ENCODE data around the gene GALNT18.

DNA sequence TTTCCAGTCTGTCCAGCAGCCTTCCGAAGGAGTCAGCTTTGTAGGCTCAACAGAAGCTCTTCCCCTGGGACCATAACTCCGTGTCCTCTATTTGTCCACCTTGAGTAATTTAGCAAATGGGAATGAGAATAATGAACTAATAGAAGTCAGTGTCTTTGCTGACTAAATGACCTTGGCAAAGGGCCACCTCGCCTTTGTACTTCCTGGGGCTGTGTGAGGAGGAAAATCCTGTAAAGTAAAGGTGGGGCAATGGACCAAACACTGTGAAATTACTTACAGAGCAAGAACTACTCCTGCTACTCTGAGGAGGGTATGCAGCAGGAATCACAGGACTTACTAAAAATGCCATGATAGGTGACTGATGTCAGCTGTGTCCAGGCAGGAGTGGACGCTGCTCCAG is 232.6 kb downstream of the GALNT18 start:
- TF ChIP-seq JUND (IDR thresholded peaks at IDR 0.05) (no peak), NR2F2 (IDR thresholded peaks at IDR 0.05) (no peak), YY1 (IDR thresholded peaks at IDR 0.05) (no peak), RAD21 (IDR thresholded peaks at IDR 0.05) (no peak), EGR1 (IDR thresholded peaks at IDR 0.05; ENCODE audit: low read depth in 2 of 2) (no peak), GABPA (IDR thresholded peaks at IDR 0.05 in 1 of 2, conservative IDR thresholded peaks at IDR 0.05 in 1 of 2) (no peak), HNF4G (IDR thresholded peaks at IDR 0.05) (no peak), TAF1 (conservative IDR thresholded peaks at IDR 0.05) (no peak), ZBTB33 (IDR thresholded peaks at IDR 0.05) (no peak), RXRA (IDR thresholded peaks at IDR 0.05) (no peak)
- TF ChIP-seq, protein P1, sequence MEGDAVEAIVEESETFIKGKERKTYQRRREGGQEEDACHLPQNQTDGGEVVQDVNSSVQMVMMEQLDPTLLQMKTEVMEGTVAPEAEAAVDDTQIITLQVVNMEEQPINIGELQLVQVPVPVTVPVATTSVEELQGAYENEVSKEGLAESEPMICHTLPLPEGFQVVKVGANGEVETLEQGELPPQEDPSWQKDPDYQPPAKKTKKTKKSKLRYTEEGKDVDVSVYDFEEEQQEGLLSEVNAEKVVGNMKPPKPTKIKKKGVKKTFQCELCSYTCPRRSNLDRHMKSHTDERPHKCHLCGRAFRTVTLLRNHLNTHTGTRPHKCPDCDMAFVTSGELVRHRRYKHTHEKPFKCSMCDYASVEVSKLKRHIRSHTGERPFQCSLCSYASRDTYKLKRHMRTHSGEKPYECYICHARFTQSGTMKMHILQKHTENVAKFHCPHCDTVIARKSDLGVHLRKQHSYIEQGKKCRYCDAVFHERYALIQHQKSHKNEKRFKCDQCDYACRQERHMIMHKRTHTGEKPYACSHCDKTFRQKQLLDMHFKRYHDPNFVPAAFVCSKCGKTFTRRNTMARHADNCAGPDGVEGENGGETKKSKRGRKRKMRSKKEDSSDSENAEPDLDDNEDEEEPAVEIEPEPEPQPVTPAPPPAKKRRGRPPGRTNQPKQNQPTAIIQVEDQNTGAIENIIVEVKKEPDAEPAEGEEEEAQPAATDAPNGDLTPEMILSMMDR (IDR thresholded peaks at IDR 0.05; ENCODE audit: low read depth, low read length, missing input control), result no peak
- TF ChIP-seq, protein P2, sequence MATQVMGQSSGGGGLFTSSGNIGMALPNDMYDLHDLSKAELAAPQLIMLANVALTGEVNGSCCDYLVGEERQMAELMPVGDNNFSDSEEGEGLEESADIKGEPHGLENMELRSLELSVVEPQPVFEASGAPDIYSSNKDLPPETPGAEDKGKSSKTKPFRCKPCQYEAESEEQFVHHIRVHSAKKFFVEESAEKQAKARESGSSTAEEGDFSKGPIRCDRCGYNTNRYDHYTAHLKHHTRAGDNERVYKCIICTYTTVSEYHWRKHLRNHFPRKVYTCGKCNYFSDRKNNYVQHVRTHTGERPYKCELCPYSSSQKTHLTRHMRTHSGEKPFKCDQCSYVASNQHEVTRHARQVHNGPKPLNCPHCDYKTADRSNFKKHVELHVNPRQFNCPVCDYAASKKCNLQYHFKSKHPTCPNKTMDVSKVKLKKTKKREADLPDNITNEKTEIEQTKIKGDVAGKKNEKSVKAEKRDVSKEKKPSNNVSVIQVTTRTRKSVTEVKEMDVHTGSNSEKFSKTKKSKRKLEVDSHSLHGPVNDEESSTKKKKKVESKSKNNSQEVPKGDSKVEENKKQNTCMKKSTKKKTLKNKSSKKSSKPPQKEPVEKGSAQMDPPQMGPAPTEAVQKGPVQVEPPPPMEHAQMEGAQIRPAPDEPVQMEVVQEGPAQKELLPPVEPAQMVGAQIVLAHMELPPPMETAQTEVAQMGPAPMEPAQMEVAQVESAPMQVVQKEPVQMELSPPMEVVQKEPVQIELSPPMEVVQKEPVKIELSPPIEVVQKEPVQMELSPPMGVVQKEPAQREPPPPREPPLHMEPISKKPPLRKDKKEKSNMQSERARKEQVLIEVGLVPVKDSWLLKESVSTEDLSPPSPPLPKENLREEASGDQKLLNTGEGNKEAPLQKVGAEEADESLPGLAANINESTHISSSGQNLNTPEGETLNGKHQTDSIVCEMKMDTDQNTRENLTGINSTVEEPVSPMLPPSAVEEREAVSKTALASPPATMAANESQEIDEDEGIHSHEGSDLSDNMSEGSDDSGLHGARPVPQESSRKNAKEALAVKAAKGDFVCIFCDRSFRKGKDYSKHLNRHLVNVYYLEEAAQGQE (IDR thresholded peaks at IDR 0.05), result no peak
- TF ChIP-seq, protein P3, sequence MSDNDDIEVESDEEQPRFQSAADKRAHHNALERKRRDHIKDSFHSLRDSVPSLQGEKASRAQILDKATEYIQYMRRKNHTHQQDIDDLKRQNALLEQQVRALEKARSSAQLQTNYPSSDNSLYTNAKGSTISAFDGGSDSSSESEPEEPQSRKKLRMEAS (IDR thresholded peaks at IDR 0.05), result no peak
- TF ChIP-seq, protein P4, sequence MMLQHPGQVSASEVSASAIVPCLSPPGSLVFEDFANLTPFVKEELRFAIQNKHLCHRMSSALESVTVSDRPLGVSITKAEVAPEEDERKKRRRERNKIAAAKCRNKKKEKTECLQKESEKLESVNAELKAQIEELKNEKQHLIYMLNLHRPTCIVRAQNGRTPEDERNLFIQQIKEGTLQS (IDR thresholded peaks at IDR 0.05), result no peak

Measured in liver (tissue), 3 donors.